GM18508 (cell line): ENCODE measurements around the gene PIGK.

Experiments used
- ATAC-seq: cut with Tn5 transposase; IDR thresholded peaks from one replicate; pipeline ENCODE4 v1.9.1; 2021; ENCODE audit warnings: moderate number of reproducible peaks; ENCODE audit not compliant: insufficient read depth, unreplicated experiment

Gene PIGK

DNA sequence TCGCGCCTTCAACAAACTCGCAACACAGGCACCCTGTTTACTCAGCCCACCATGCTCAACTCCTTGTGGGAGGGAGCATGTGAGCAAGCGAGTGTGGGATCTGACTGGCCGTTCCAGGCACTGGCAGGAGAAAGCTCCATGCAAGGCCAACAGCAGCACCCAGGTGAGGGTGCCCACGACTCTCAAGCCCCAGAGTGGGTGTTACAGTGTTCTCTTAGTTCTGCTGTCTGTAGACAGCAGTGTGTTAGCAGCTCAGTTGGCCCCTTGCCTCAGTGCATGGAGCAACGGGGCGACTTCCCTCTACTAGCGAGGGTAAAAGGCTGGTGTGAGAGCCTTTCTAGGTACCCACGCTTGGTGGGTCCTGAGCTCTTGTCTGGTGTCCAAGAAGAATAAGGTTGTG lies 114.6 kb downstream of the PIGK start:
- no peak for ATAC-seq

DNA sequence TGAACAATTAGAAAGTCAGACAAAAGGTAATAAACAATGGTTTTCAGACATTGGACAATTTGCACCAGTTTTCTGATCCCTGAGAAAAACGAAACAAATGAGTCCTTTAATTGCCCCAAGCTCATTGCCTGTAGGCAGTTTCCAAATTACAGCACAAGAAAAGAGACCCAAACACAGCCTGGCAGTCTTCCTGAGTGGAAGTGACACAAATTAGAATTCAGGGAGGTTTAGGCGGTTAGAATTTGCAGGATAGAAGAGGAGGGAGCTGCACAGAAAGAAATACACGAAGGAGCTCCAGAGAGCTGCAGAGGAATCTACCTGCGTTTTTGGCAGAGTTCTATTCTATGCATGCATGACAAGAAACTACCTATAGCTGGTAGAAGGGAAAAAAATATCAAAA lies 115.7 kb downstream of the PIGK start:
- ATAC-seq: no peak

DNA sequence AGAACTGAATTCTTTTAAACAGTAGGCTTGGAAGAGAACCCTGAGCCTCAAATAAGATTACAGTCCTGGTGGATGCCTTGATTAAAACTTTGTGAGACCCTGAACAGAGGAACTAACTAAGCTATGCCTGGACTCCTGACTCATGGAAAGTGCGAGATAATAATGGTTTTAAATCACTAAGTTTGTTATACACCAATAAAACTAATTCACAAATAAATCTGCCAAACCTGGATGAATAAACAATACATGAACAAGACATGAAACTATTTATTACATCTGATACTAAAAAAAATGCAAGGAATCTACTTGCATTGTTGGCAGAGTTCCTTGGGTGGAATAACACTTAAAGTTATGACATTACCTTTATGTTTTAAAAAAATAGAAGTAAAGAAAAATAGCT lies 118.4 kb downstream of the PIGK start:
- no peak for ATAC-seq

DNA sequence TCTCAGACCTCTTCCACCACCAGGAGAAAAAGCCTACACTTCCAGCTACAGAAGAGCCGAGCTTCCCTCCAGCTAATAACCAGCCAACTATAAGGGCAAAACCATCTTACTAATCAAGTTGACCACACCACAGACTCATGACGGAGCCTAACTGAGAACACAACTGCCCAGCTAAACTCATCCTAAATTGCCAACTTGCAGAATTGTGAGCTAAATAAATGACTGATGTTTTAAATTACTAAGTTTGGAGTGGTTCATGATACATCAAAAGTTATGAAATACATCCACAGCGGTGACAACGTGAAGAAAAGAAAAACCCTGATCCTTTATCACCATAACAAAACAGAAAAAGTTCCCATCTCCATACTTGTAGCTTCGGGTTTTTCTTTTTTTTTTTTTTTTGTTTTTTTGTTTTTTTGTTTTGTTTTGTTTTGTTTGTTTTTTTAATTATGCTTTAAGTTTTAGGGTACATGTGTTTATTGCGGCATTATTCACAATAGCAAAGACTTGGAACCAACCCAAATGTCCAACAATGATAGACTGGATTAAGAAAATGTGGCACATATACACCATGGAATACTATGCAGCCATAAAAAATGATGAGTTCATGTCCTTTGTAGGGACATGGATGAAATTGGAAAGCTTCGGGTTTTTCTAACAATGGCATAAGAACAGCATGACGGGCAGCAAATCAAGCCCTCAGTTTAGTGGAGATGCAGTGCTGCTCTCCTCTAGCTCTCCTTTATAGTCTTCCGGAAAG lies 122.6 kb downstream of the PIGK start:
- ATAC-seq: no peak

- no peak for ATAC-seq
Observed at GRCh38 chr1:77095236-77095635, 124.0 kb downstream of the PIGK start.

- no peak for ATAC-seq
Observed at GRCh38 chr1:77089756-77090155, 129.5 kb downstream of the PIGK start.

DNA sequence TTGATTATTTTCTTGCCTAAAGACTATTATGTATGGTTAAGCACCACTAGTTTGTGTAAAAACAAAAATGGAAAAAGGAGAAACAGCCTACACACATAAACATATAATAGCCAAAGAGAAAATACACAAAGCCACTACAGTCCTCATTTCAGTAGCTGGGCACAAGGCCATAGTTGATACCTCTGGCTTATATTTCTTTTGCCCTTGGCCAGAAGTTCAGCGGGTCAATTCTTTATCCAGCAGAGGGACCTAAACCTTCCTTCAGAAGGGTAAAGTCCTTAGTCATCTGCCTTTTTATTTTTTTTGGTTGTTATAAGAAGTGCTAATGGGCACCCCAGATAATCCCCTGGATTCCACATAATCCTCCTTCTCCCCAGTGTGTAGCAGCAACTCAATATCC lies 134.1 kb downstream of the PIGK start:
- no peak for ATAC-seq

DNA sequence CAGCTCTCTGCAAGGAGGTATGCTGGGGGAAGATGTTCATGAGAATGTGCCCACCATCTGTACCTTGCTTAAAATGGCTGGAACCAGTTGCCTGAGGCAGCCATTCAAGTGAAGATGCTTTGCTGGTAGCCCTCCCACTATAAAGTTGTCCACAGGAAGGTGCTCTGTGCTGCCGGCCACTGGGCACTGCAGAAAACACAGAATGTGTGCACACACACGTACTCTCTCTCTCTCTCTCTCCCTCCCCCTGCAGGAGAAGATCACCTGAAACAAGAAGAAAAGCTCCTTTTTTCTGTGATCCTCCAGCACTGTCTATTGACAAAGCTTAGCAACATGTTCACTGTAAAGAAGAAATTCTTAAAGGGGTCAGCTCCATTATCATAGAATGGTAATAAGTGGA lies 134.8 kb downstream of the PIGK start:
- ATAC-seq: no peak

- no peak for ATAC-seq
Observed at GRCh38 chr1:77081834-77082233, 137.4 kb downstream of the PIGK start.

GRCh38 chr1:77076759-77077158 lies 142.5 kb downstream of the PIGK start:
- no peak for ATAC-seq

- ATAC-seq: no peak
Observed at GRCh38 chr1:77068013-77068412, 151.2 kb downstream of the PIGK start.

DNA sequence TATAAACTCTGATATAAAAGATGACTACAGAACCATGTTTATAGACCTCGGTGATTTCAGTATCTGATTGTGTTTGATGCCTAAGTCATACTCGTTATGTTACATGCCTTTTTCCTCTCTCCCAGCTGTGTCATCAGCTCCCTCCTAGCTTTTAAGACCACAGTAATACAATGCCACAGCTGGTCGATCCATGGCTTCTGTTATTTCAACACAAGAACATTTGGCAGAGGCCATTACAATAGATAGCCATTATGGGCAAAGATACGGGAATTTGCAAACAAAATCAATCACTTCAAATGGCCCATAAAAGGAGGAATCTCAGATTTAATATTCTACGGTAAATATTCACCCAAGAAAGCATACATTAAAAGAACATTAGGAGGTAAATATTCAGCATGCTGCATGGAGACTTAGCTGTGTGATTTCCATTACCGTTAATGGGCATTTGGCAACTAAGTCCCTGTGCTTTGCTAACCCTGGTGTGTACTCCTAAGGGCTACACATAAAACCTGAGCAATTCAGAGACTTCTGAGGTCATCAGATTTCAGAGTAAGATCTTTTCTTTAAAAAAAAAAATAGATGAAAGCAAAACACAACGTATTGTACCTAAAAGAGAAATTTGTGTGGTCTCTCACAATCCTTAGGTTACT lies 153.4 kb downstream of the PIGK start:
- no peak for ATAC-seq

DNA sequence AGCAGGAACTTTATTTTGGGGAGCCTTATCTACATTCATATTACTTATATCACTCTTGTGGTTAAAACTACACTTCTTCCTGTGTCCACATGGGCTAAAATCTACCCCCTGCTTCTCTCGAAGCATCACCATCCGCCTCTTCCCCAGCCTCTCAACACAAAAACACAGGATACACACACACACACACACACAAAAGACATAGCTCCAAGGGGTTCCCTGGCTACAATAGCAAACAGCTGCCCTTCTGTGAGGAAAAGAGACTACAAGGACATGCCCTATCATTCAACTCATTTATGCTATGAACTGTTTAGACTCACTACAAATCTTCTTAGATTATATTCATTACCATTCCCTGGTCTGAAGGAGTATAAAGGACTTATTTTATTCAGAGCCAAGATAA lies 155.0 kb downstream of the PIGK start:
- ATAC-seq: no peak

GRCh38 chr1:77063118-77063517 lies 156.1 kb downstream of the PIGK start:
- no peak for ATAC-seq

GRCh38 chr1:77061162-77061561 lies 158.1 kb downstream of the PIGK start:
- ATAC-seq: no peak

DNA sequence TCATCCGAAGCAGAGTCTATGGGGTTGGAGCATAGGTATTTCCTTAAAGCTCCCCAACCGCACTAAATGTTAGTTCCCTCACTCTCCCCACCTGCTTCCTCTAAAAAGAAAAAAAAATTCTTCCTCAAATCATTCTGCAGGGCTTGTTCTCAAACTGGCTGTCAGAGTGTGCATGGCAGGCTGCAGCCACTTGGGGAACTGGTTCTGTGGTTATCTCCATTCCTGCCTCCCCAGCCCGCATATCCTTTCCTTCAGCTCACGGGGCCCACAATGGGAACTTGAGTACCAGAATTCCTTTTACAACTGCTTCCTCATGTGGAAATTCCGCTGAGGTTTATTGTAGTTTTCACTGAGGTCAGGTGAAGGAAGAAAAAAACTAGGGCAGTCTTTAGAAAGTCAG lies 159.2 kb downstream of the PIGK start:
- ATAC-seq: no peak

GRCh38 chr1:77057994-77058585 lies 161.1 kb downstream of the PIGK start:
- no peak for ATAC-seq

DNA sequence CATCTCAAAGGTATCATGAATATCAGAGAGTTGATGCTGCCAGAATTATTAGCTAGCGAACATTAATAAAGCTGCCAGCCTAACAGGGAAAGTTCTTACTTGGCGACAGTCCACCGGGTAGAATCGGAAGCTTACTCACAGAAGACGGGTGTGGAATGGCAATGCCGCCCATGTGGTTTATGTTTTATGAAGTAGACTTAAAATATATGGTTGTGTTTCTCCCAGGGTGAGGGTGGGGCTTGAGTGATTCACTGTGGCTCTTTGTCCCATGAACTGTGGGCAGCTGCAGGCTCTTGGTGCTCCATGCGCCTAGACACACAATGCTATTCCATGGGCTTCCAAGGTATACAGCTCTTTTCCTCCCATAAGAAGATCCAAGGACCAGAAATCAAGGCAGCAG lies 162.7 kb downstream of the PIGK start:
- ATAC-seq: no peak

DNA sequence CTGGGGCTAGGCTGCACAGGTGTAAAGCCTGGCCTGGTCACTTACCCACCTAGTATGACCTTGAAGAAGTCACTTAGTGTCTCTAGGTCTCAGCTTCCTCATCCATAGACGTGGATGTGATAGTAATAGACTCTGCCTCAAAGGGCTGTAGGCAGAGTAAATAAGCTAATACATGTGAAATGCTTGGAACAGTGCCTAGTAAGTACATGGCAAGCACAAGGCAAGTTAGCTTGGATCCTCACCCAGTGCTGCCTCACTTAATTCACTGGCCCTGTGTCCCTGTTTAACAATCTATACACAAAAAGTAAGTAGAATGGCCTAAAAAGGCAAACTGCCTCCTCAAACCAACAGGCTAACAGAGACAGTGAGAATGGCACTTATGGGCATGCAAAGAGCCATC lies 167.8 kb downstream of the PIGK start:
- ATAC-seq: no peak

DNA sequence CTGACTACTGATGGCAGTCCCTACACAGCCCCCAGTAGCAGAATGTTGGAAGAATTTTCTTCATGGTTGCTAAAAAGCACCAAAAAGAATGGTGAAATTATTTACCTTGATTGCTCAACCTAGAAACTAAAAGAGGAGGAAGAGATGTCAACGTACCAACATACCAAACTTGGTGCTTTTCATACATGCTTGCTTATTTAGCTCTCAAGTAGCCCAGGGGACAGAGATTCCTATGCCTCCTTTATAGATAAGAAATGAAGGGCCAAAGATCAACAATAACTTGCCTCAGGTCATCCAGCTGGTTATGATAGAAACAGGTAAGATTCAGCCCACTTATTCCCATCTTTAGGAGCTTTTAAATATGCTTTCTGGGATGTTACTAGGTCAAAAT lies 170.6 kb downstream of the PIGK start:
- no peak for ATAC-seq

GRCh38 chr1:77047978-77048614 lies 171.1 kb downstream of the PIGK start:
- no peak for ATAC-seq
